ENCODE measurements around the gene SPPL3.
A peak's percentile ranks its signal among the peaks of the same experiment; 100 is the strongest.

Gene SPPL3

GRCh38 chr12:120933786-120934185, 29.6 kb upstream of the SPPL3 start:
- TF ChIP-seq JUND (IDR thresholded peaks at IDR 0.05; ENCODE audit: low read depth) = no peak
- in situ Hi-C loops (cut with HindIII; ENCODE audit: low pct_unique_long_range_greater_than_20kb, low sequenced_read_pairs) = no loop called here
- no peak for DNase-seq (ENCODE audit: low read depth in 1 of 2, low spot score in 1 of 2)

DNA sequence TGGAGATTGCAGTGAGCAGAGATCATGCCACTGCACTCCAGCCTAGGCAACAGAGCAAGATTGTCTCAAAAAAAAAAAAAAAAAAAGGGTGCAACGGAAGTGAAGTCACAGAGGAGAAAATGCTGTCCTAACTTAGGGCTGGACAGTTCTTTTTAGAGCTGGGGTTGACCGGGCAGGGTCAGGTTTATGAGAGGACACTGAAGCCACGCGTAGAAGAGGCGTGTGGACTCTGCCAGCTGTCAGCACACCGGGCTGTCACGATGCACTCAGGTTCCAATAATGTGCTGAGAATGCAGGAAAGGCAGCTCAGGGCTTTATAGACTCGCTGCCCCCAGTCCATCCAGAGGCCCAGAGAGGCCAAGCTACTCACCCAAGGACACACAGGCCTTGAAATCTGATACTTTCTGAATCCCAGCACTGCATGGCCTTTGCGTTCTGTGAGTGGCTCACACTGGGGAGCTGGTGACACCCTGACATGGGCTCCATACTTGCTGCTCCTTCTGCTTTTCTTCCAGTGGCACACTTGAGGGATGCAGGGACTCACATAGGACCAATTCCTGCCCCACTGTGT, 28.9 kb upstream of the SPPL3 start:
- TF ChIP-seq JUND (IDR thresholded peaks at IDR 0.05; ENCODE audit: low read depth) = no peak
- DNase-seq (ENCODE audit: low read depth in 1 of 2, low spot score in 1 of 2) = no peak

DNA sequence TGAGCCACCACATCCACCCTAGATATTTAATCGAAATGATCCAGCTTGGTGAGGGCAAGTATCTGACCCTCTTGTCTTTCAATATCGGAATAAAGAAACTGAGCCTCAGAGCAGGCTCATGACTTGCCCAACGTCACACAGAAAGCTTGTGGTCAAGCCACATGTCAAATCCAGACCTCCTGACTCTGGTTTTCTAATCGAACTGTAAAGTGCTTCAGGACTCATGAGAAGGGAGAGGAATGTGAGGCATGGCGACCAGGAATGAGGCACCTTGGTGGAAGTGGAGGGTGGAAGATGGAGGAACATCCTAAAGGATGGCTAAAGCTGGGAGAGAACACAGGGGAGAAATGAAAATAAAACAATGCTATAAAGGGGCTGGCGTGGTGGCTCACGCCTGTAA, 27.9 kb upstream of the SPPL3 start:
- no peak for TF ChIP-seq JUND (IDR thresholded peaks at IDR 0.05; ENCODE audit: low read depth)
- in situ Hi-C loops (cut with HindIII; ENCODE audit: low pct_unique_long_range_greater_than_20kb, low sequenced_read_pairs) = no loop called here
- no peak for DNase-seq (ENCODE audit: low read depth in 1 of 2, low spot score in 1 of 2)

More for the DNA sequence above, 28.9 kb upstream of the SPPL3 start:
- in situ Hi-C loops (cut with HindIII; ENCODE audit: low pct_unique_long_range_greater_than_20kb, low sequenced_read_pairs) = no loop called here

DNA sequence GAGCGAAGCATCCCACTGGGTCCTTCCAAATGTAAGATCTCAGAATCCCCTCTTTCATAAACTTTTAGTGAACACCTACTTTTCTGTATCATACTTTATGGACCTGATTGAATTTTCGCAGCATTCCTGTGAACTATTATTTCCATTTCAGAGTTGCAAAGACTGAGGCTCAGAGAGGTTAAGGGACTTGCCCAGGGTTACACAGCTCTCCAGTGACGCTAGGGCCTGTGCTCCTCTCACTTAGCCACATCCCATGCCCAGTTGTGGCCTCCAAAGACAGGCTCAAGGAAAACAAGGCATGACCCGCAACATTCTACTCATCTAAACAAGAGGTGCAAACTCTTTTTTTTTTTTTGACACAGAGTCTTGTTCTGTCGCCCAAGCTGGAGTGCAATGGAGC, 25.9 kb upstream of the SPPL3 start:
- in situ Hi-C loops (cut with HindIII; ENCODE audit: low pct_unique_long_range_greater_than_20kb, low sequenced_read_pairs) = no loop called here
- DNase-seq (ENCODE audit: low read depth in 1 of 2, low spot score in 1 of 2) = no peak
- no peak for TF ChIP-seq JUND (IDR thresholded peaks at IDR 0.05; ENCODE audit: low read depth)

DNA sequence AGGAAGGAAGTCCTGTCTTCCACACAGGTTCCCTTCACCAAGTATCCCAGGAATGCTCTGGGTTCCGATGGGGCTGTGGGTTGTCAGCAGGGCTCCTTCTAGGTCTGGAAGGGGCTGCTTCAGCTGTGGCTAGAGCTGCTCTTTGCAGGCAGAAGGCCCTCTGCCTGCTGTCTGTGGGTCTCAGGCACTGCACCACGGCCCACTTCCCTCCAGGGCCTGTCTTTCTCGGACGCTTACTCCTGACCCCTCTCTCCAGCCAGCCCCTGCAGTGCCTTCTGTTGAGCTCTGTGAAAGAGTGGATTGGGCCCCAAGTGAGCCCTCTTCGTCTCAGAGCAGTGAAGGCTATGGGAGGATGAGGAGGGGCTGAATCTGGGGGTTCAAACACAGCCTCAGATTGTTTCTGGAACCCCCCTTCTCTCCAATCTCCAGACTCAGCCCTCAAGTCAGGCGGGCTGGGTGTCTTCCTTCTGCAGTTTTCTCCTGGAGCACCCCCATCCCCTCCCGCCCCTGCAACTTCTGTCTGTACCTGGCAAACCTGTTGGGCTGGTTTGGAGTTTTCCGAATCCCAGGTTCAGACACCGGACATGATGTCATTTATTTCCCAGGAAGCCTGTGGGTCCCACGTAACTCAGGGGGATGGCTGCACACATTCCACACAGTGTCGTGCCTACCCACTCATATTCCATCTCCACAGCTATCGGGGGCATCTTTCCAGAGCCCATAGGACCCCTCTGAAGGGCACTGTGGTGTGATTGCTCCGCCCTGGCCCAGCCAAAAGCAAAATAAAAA, 24.9 kb upstream of the SPPL3 start:
- TF ChIP-seq JUND (IDR thresholded peaks at IDR 0.05; ENCODE audit: low read depth) = no peak
- in situ Hi-C loops (cut with HindIII; ENCODE audit: low pct_unique_long_range_greater_than_20kb, low sequenced_read_pairs) = no loop called here
- DNase-seq (ENCODE audit: low read depth in 1 of 2, low spot score in 1 of 2) = peak in 1 of 2 experiments; percentile 88

- in situ Hi-C loops (cut with HindIII; ENCODE audit: low pct_unique_long_range_greater_than_20kb, low sequenced_read_pairs) = no loop called here
- DNase-seq (ENCODE audit: low read depth in 1 of 2, low spot score in 1 of 2) = peak in 1 of 2 experiments; percentile 63
- TF ChIP-seq JUND (IDR thresholded peaks at IDR 0.05; ENCODE audit: low read depth) = no peak
Observed at GRCh38 chr12:120925740-120926563, 21.8 kb upstream of the SPPL3 start.

DNA sequence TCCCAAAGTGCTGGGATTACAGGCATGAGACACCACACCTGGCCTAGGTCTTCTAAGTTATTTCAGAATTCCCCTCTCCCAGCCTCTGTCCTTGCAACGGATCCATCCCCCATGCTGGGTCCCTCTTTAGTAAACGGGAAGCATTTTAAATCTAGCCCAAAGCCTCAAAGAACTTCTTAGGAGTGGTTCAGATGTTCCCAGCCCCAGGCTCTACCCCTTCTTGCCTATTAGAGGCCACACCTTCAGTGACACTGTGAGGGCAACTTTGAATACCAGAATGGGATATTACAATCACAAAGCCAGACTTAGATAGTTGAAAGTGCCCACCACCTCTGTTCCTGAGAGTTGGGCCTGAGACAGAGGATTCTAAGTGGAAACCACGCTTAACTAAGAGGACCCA, 18.1 kb upstream of the SPPL3 start:
- no peak for TF ChIP-seq JUND (IDR thresholded peaks at IDR 0.05; ENCODE audit: low read depth)
- in situ Hi-C loops (cut with HindIII; ENCODE audit: low pct_unique_long_range_greater_than_20kb, low sequenced_read_pairs) = no loop called here
- no peak for DNase-seq (ENCODE audit: low read depth in 1 of 2, low spot score in 1 of 2)

DNA sequence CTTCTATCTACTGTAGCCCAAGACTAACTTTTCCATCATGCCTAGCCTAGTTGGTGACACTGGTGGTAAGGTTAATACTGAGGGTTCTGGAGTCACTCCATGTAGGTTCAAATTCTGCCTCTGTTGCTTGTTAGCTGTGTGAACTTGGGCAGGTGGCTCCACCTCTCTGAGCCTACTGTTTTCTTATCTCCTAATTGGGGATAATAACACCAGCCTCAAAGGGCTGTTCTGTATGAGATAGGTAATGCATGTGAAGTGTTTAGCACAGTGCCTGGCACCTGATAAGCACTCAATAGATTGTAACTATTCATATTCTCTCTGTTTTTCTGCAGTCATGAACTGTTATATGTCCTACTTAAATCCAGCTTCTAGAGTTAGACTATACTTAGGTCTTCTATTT, 17.5 kb upstream of the SPPL3 start:
- in situ Hi-C loops (cut with HindIII; ENCODE audit: low pct_unique_long_range_greater_than_20kb, low sequenced_read_pairs) = no loop called here
- no peak for DNase-seq (ENCODE audit: low read depth in 1 of 2, low spot score in 1 of 2)
- no peak for TF ChIP-seq JUND (IDR thresholded peaks at IDR 0.05; ENCODE audit: low read depth)

- no peak for DNase-seq (ENCODE audit: low read depth in 1 of 2, low spot score in 1 of 2)
- in situ Hi-C loops (cut with HindIII; ENCODE audit: low pct_unique_long_range_greater_than_20kb, low sequenced_read_pairs) = no loop called here
- no peak for TF ChIP-seq JUND (IDR thresholded peaks at IDR 0.05; ENCODE audit: low read depth)
Observed at GRCh38 chr12:120920178-120920577, 16.0 kb upstream of the SPPL3 start.

- in situ Hi-C loops (cut with HindIII; ENCODE audit: low pct_unique_long_range_greater_than_20kb, low sequenced_read_pairs) = no loop called here
- DNase-seq (ENCODE audit: low read depth in 1 of 2, low spot score in 1 of 2) = no peak
- no peak for TF ChIP-seq JUND (IDR thresholded peaks at IDR 0.05; ENCODE audit: low read depth)
Observed at GRCh38 chr12:120917748-120918147, 13.6 kb upstream of the SPPL3 start.

GRCh38 chr12:120916561-120916960, 12.4 kb upstream of the SPPL3 start:
- in situ Hi-C loops (cut with HindIII; ENCODE audit: low pct_unique_long_range_greater_than_20kb, low sequenced_read_pairs) = no loop called here
- no peak for TF ChIP-seq JUND (IDR thresholded peaks at IDR 0.05; ENCODE audit: low read depth)
- DNase-seq (ENCODE audit: low read depth in 1 of 2, low spot score in 1 of 2) = no peak

- no peak for TF ChIP-seq JUND (IDR thresholded peaks at IDR 0.05; ENCODE audit: low read depth)
- in situ Hi-C loops (cut with HindIII; ENCODE audit: low pct_unique_long_range_greater_than_20kb, low sequenced_read_pairs) = no loop called here
- no peak for DNase-seq (ENCODE audit: low read depth in 1 of 2, low spot score in 1 of 2)
Observed at GRCh38 chr12:120914794-120915193, 10.6 kb upstream of the SPPL3 start.
